HuH-7.5 (cell line): Measurements from ENCODE around the gene SH2B2.
"Not testable (repeated sequence)": the region's sequence is repeated elsewhere in the genome, so short reads cannot be mapped to it uniquely, and the experiment has no call there.

Experiments used
- DNase-seq: peaks from one replicate; pipeline ENCODE4 v3.0.0; 2011; ENCODE audit warnings: low spot score

SH2B2 gene

GRCh38 chr7:102306916-102307677 is 20.4 kb downstream of the SH2B2 start:
- DNase-seq = peak; percentile 75

GRCh38 chr7:102310414-102310815 is 23.7 kb downstream of the SH2B2 start:
- no peak for DNase-seq

DNA sequence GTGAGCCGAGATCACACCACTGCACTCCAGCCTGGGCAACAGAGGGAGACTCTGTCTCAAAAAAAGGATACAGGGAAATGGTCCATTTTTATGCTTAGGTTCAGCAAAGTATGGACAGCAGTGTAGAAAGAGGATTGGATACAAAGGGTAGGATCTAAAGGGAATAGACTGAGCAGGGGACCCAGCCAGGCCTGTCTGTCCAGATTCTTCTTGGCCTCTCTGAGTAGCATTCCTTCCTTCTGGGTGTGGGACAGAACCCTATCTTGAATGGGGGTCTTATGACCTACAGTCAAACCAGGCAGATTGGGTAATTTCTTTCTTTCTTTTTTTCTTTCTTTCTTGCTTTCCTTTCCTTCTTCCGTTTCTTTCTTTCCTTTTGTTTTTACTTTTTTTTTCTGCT is 25.6 kb downstream of the SH2B2 start:
- DNase-seq = no peak

- DNase-seq = no peak
Observed at GRCh38 chr7:102313997-102314780, 27.5 kb downstream of the SH2B2 start.

DNA sequence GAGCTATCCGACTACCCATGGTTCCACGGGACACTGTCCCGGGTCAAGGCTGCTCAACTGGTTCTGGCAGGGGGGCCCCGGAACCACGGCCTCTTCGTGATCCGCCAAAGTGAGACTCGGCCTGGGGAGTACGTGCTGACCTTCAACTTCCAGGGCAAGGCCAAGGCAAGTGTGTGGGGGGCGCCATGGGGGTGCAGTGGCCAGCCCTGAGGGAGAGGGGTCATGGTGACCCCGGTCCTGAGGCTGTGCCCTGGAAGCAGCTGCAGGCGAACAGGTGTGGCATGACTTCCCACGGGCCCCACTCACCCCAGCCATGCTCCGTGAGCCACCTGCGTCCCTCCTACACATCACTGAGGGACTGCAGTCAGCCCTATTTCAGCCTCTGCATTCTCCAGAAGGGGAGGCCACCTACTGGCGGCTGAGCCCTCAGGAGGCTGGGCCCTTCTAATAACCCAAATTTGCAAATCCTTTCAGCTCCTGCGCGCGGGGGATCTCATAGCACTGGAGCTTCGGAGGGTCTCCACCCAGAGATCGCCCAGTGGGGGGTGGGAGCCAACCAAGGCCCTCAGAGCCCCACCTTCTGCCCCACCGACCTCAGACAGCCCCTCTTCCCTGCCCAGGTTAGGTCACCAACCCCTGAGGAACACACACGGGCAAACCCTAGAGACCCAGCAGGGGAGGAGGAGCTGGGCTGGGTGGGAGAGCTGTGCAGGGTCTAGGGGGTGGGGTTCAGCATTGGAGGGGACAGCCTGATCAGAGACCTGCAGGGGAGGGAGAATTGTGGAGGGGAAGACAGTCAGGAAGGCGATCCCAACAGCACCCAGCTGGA is 30.8 kb downstream of the SH2B2 start:
- peak; percentile 44 for DNase-seq

- no peak for DNase-seq
Observed at GRCh38 chr7:102318482-102318971, 31.9 kb downstream of the SH2B2 start.

DNA sequence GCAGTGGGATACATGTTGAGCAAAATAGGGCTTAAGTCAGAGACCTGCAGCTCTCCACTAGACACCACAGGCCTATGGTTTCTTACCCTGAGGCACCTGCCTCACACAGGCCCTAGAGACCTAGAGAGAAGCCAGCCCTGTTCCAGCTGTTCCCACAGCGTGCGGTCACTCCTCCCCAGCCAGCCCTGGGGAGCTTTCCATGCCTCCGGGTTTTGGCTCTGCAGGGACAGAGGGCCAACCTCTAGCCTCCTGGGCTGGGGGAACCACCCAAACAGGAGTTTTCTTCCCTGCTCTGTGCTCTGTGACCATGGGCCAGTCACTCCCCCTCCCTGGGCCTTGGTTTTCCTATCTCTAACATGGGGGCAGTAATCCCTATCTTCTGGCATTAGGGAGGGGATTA is 33.0 kb downstream of the SH2B2 start:
- no peak for DNase-seq

DNA sequence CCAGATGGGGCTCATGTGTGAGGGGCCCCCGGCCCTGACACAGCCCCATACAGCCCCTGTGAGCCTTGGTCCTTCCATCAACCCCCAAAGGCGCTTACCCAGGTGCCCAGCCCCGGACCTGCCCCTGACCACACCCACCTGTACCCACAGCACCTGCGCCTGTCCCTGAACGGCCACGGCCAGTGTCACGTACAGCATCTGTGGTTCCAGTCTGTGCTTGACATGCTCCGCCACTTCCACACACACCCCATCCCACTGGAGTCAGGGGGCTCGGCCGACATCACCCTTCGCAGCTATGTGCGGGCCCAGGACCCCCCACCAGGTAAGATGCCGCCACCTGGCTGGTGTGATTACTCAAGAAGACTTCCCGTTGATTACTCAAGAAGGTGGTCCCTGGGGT is 33.5 kb downstream of the SH2B2 start:
- no peak for DNase-seq

DNA sequence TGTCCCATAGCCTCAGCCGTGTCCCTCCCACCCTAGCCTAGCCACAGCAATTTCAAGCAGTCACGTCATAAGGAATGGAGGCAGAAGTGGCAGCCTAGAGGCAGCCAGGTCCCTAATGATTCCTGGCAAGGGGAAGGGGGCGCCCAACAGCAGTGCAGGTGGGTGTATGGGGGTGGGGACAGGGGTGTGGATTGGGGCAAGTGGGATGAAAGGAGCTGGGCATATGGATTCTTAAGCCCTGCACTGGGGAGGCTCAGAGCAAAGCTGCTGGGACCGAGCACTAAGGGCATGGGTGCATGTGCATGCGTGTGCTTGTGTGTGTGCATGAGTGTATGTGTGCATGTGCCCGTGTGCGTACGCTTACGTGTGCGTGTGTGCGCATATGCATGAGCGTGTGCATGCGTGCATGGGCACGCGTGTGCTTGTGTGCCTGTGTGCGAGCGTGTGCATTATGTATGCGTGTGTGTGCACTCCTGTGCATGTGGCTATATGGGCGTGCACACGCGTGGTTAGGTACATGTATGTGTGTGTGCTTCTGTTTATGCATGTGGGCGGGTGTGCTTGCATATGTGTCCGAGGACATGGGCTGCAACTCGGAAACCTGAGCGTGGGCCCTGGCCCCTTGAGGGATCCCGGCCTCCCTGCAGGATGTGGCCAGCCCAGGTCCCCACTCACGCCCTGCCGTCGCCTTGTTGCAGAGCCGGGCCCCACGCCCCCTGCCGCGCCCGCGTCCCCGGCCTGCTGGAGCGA is 34.1 kb downstream of the SH2B2 start:
- DNase-seq = no peak

- no peak for DNase-seq
Observed at GRCh38 chr7:102321351-102322201, 34.9 kb downstream of the SH2B2 start.

- no peak for DNase-seq
Observed at GRCh38 chr7:102322202-102322715, 35.6 kb downstream of the SH2B2 start.

DNA sequence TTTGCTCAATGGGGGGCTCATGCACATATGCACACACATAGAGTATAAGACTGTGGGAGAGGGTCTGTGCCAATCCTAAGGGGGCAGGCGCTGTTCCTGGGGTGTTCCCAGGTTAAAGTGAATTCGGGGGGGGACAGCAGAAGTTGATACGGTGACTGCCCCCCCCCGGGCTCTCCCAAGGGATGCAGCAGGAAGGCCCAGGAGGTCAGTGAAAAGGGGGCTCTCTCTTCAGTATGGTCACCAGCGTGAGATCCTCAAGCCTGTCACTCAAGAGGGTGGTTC is 37.2 kb downstream of the SH2B2 start:
- DNase-seq = no peak

- DNase-seq = not testable (repeated sequence)
Observed at GRCh38 chr7:102325106-102325505, 38.4 kb downstream of the SH2B2 start.

DNA sequence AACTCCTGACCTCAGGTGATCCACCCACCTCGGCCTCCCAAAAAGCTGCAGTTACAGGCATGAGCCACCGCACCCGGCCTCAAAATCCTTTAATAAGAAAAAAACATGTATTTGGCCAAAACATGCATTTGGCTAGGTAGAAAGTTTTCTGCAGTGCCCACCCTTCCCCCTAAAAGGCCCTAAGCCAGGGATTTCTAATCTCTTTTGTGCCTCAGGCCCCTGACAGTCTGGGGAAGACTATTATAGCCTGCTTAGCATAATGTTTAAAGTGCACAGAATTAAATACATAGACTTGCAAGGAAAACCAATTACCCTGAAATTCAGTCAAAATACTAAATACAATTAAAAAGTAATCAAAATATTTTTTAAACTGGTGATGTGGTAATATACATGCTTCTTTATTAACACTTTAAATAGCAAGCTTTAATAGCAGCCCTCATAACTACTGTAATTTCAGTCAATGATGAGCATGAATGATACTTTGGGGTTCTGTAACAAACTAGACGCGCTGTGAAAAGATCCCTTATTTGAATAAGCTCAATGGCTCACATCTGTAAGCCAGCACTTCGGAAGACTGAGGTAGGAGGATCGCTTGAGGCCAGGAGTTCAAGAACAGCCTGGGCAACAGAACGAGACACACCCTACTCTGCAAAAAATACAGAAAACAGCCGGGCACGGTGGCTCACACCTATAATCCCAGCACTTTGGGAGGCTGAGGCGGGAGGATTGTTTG is 39.7 kb downstream of the SH2B2 start:
- DNase-seq = no peak

GRCh38 chr7:102327183-102327582 is 40.5 kb downstream of the SH2B2 start:
- DNase-seq = not testable (repeated sequence)

DNA sequence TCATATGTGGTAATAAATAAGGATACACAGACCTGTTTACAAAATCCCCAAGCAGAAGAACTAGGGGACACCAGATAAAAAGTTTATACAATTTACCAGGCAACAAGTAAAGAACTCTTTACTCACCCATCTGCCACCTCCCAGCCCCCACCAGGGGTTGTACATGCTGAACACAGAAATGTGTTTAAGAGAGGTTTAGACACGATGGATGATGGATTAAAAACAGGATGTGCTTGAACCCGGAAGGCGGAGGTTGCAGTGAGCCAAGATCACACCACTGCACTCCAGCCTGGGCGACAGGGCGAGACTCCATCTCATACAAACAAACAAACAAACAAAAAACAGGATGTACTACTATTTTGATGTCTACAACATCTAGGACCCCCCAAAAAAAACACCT is 42.2 kb downstream of the SH2B2 start:
- not testable (repeated sequence) for DNase-seq

DNA sequence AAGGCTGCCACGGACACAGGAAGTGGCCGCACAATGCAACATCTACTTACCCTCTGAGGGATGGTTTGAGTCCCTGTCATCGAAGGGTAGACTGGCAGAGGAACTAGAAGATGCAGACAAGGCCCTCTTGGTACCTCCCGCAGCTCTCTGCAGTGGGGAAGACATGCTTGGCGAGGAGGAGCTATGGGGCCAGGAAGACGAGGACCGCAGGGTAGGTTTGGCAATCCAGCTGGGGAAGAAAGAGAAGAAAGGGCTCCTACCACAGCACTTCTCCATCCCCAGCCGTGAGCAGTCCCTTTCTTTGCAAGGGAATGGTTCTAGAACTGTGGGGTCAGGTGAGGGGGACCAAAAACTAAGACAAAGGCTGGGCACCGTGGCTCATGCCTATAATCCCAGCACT is 42.7 kb downstream of the SH2B2 start:
- DNase-seq = not testable (repeated sequence)

DNA sequence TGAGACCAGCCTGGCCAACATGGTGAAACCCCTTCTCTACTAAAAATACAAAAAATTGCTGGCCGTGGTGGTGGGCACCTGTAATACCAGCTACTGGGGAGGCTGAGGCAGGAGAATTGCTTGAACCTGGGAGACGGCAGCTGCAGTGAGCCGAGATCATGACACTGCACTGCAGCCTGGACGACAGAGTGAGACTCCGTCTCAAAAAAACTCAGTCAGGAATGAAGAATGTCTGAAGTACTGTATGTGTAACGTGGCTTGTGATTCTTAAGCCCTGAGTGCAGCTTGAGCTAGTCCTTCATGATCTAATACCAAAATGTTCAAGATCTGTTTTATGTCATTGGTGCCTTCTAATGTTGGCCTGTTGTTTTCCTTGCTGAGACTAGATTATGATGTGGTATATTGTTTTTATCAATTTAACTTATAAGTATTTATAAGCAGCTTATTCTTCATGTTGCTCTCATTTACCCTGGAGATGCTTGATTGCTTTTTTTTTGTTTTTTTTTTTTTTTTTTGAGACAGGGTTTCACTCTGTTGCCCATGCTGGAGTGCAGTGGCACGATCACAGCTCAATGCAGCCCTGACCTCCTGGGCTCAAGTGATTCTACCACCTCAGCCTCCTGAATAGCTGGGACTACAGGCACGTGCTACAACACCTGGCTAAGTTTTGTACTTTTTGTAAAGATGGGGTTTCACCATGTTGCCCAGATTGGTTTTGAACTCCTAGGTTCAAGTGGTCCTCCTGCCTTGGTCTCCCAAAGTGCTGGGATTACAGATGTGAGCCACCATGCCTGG is 44.2 kb downstream of the SH2B2 start:
- DNase-seq = not testable (repeated sequence)

DNA sequence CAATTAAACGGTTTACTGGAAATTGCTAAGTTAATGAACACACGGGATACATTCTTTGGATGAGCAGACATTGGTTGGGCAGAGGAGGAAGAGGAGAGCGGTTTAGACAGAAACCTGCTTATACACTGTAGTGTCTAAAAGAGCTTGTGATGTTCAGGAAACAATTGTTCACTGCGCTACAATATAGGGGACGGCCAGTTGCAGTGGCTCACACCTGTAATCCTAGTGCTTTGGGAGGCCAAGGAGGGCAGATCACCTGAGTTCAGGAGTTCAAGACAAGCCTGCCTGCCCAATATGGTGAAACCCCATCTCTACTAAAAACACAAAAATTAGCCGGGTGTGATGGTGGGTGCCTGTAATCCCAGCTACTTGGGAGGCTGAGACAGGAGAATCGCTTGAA is 48.9 kb downstream of the SH2B2 start:
- not testable (repeated sequence) for DNase-seq
